Esophagus muscularis mucosa (tissue), 4 donors: ENCODE results near the gene CALM1. TPM values are rescaled to one million over a fixed set of nuclear protein-coding genes. Genes with fewer than 3 reads are reported as not detected.

ENCODE experiments used
- DNase-seq: peaks from one replicate; pipeline ENCODE4 v3.0.0-alpha.2; 2017; ENCODE audit errors: extremely low spot score
- H3K27ac ChIP-seq, 4 donors: fragments of 200-600 bp; sonication (generic); replicated peaks in 1 of 4; 1 replicate in 3 of 4; 2 replicates in 1 of 4; pipeline ENCODE4 v1.5.1; 2016 to 2019; ENCODE audit warnings: mild to moderate bottlenecking in 1 of 4
- H3K27me3 ChIP-seq, 4 donors: fragments of 200-600 bp; sonication (generic); one replicate each; pipeline versions ENCODE4 v1.5.1 to v1.6.0; 2016 to 2019
- H3K36me3 ChIP-seq, 4 donors: fragments of 200-600 bp; sonication (generic); one replicate each; pipeline ENCODE4 v1.5.1; 2016 to 2019
- H3K4me1 ChIP-seq, 4 donors: fragments of 200-600 bp; sonication (generic); one replicate each; pipeline ENCODE4 v1.5.1; 2016 to 2019
- H3K4me3 ChIP-seq, 4 donors: fragments of 200-600 bp; sonication (generic); 1 replicate in 2 of 4; 2 replicates in 2 of 4; pipeline ENCODE4 v1.5.1; 2016 to 2019; ENCODE audit warnings: mild to moderate bottlenecking in 4 of 4, moderate library complexity in 1 of 4
- H3K9me3 ChIP-seq, 4 donors: fragments of 200-600 bp; sonication (generic); 1 replicate in 3 of 4; 2 replicates in 1 of 4; pipeline ENCODE4 v1.5.1; 2016 to 2019
- CTCF ChIP-seq, 3 experiments: fragments of 200-600 bp in 2 of 3; fragments of 450-650 bp in 1 of 3; sonication (generic) in 2 of 3; IDR thresholded peaks; one replicate each; pipeline ENCODE4 v1.5.1; 2017 to 2019; ENCODE audit warnings: antibody characterized with exemption in 3 of 3, mild to moderate bottlenecking in 2 of 3, moderate library complexity in 1 of 3
- EP300 ChIP-seq: sonication (generic); formaldehyde crosslinking; IDR thresholded peaks from one replicate; pipeline ENCODE4 v1.6.1; 2017; ENCODE audit warnings: antibody characterized with exemption
- POLR2A ChIP-seq: fragments of 450-650 bp; IDR thresholded peaks from one replicate; pipeline ENCODE4 v1.6.1; 2017; ENCODE audit warnings: antibody characterized with exemption, moderate library complexity, mild to moderate bottlenecking, low read depth
- POLR2AphosphoS5 ChIP-seq, 2 donors: sonication (generic); formaldehyde crosslinking; IDR thresholded peaks; one replicate each; pipeline ENCODE4 v1.6.1; 2017; ENCODE audit warnings: antibody characterized with exemption in 2 of 2
- WGBS: methylation state at CpG from one replicate; pipeline ENCODE4 v1.1.5; 2018; 5-methylcytosine and 5-hydroxymethylcytosine counted together
- intact Hi-C: fragments of 100-400 bp; cut with DNase I; formaldehyde crosslinking; loops from one replicate; pipeline ENCODE4 v1.15.1; 2023
- total RNA-seq, 4 donors: library from RNA; depleted of rRNA; stranded (reverse); fragments of >200 nt; gene quantifications; one replicate each; pipeline versions ENCODE4 v1.1.0 to v1.2.1, GENCODE V29; 2016

Gene CALM1
- total RNA-seq, 4 donors from 2014 or later = 482 to 847 (median 640) TPM

GRCh38 chr14:90382491-90383125, 14.2 kb upstream of the CALM1 start:
- Histone ChIP-seq H3K27me3 (no peaks in the 10 kb centered on the region), H3K4me3 (peak overlapping the region; percentile 60 to 71 (median 70)), H3K27ac (peak overlapping the region; percentile 91 to 99 (median 97)), H3K36me3 (no peaks in the 10 kb centered on the region), H3K4me1 (peaks cover 15 to 35% (median 30%) of the 10 kb centered on the region in 4 donors), H3K9me3 (no peaks in the 10 kb centered on the region)
- DNase-seq = peak; percentile 94
- intact Hi-C loops = loop anchor here (2.0 to 5.0 kb wide), 2 partner anchors 14 to 375 kb away; partner anchors contain the start of gene CALM1
- no peak for TF ChIP-seq EP300
- no peak for TF ChIP-seq POLR2A
- TF ChIP-seq POLR2AphosphoS5 (IDR thresholded peaks at IDR 0.05) = no peak
- TF ChIP-seq CTCF (IDR thresholded peaks at IDR 0.05) = no peak
- WGBS = under 1% methylated on average over 33 of the region's 34 CpGs

- H3K4me3 ChIP-seq = peak overlapping the region; percentile 60 to 71 (median 70)
- H3K27me3 ChIP-seq = no peaks in the 10 kb centered on the region
- H3K27ac ChIP-seq = peak overlapping the region; percentile 91 to 99 (median 97)
- DNase-seq = peak; percentile 100
- under 1% methylated on average over 16 of the region's 62 CpGs for WGBS
- intact Hi-C loops = loop anchor here (2.0 to 5.0 kb wide), 2 partner anchors 14 to 374 kb away; partner anchors contain the start of gene CALM1
- TF ChIP-seq EP300 = no peak
- peak; percentile 99 to 100 for TF ChIP-seq POLR2AphosphoS5 (IDR thresholded peaks at IDR 0.05)
- peak; percentile 92 for TF ChIP-seq POLR2A
- TF ChIP-seq CTCF (IDR thresholded peaks at IDR 0.05) = peak in 2 of 3 experiments; percentile 11 to 14
- H3K4me1 ChIP-seq = peaks cover 19 to 35% (median 34%) of the 10 kb centered on the region in 4 donors
- H3K9me3 ChIP-seq = no peaks in the 10 kb centered on the region
- no peaks in the 10 kb centered on the region for H3K36me3 ChIP-seq
Measured at GRCh38 chr14:90383126-90383730, 13.6 kb upstream of the CALM1 start.

- Histone ChIP-seq H3K36me3 (no peaks in the 10 kb centered on the region), H3K27me3 (no peaks in the 10 kb centered on the region), H3K4me1 (peaks cover 19 to 39% (median 39%) of the 10 kb centered on the region in 4 donors), H3K9me3 (no peaks in the 10 kb centered on the region), H3K27ac (peak overlapping the region; percentile 91 to 99 (median 97)), H3K4me3 (peak overlapping the region; percentile 60 to 71 (median 70))
- 4% methylated on average over 28 of the region's 37 CpGs for WGBS
- intact Hi-C loops = loop anchor here (2.0 to 5.0 kb wide), 2 partner anchors 13 to 373 kb away; partner anchors contain the start of gene CALM1
- no peak for DNase-seq
- TF ChIP-seq POLR2AphosphoS5 (IDR thresholded peaks at IDR 0.05) (peak in 1 of 2 donors; percentile 42), POLR2A (no peak)
Measured at GRCh38 chr14:90383731-90384542, 12.9 kb upstream of the CALM1 start.

GRCh38 chr14:90384543-90384911, 12.3 kb upstream of the CALM1 start:
- Histone ChIP-seq H3K27me3 (no peaks in the 10 kb centered on the region), H3K9me3 (no peaks in the 10 kb centered on the region), H3K4me3 (peak overlapping the region in 2 of 4 donors; percentile 60 to 70), H3K4me1 (peaks cover 19 to 39% (median 39%) of the 10 kb centered on the region in 4 donors), H3K27ac (peak overlapping the region; percentile 91 to 99 (median 97)), H3K36me3 (no peaks in the 10 kb centered on the region)
- no peak for TF ChIP-seq POLR2A
- TF ChIP-seq CTCF (IDR thresholded peaks at IDR 0.05) = no peak
- no peak for TF ChIP-seq EP300
- no peak for TF ChIP-seq POLR2AphosphoS5 (IDR thresholded peaks at IDR 0.05)
- intact Hi-C loops = loop anchor here (5.0 kb wide), 1 partner anchor 373 kb away; no protein-coding TSS in a partner anchor
- DNase-seq = no peak
- 62% methylated on average over 3 of the region's 3 CpGs for WGBS
